Suprapubic skin (tissue), 3 donors: ENCODE measurements around the gene PDIK1L.

Source experiments
- CTCF ChIP-seq, 2 donors: fragments of 200-600 bp in 1 of 2; fragments of 450-650 bp in 1 of 2; sonication (generic) in 1 of 2; IDR thresholded peaks; one replicate each; pipeline ENCODE4 v1.5.1; 2016 to 2019; ENCODE audit warnings: antibody characterized with exemption in 2 of 2, mild to moderate bottlenecking in 1 of 2, moderate library complexity in 1 of 2
- POLR2A ChIP-seq, 2 donors: fragments of 450-650 bp; IDR thresholded peaks; one replicate each; pipeline ENCODE4 v1.6.1; 2017; ENCODE audit warnings: antibody characterized with exemption in 2 of 2, mild to moderate bottlenecking in 2 of 2, moderate library complexity in 2 of 2

- TF ChIP-seq CTCF (IDR thresholded peaks at IDR 0.05): no peak
- TF ChIP-seq POLR2A (IDR thresholded peaks at IDR 0.05): no peak
Measured at GRCh38 chr1:26089125-26089524, 22.5 kb upstream of the PDIK1L start.
